HG02588 (cell line): Measurements from ENCODE around the gene PEPD.

Source experiments
- ATAC-seq: cut with Tn5 transposase; IDR thresholded peaks from one replicate; pipeline ENCODE4 v1.9.1; 2021; ENCODE audit warnings: mild to moderate bottlenecking, moderate library complexity; ENCODE audit not compliant: unreplicated experiment

The PEPD gene

DNA sequence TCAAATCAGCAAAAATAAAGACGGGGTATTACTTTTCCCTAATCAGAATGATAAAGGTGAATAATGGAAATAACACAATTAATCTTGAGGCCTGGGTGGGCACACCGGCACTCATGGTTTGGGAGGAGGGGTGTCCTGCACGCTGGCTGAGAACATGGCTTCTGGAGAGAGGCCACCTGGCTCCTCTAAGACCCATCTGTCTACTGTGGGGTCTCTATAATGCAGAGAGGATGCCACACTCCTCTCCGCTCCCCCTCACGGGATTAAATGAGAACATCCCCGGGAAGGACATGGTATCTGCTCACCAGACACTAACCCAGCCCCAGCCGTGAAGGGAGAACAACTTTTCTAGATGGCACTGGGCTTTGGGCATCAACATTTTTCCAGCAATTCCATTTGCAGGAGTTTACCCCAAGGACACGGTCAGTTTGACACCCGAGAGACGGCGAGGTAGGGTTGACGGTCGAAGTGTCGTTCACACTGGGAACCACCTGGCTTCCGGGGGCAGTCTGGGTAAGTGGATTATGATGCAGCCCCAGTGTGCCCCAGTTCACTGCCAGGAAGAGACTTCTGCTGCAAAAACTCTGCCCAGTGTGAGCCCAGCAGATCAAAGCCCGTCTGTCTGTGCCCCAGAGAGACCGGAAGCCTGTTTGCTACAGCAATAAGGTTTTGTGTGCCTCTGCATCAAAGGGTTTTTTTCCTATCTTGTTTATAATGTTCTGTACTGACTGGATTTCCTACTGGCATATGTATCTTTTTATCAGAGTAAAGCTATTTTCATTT lies 91.5 kb downstream of the PEPD start:
- ATAC-seq, result no peak

DNA sequence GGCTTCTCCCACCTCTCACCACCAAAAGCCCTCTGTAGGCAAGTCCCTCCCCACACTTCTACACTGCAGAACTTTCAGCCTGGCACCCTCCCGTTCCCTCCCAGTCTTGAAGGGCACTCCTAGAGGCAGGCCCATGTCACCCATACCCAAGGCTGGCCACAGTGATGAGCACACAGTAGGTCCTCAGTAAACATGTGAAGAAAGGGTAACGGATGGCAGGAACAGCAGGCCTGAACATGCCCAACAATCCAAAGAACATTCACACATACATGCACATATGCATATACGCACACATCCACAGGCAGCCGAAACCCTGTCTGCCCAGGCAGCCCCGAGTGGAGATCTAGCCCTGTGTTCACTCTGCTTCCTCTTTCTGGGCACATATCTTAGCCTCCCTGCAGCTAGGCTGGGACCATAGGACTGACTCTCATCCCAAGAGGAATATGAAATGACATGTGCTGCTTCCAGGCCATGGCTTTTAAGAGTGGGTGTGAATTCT lies 92.9 kb downstream of the PEPD start:
- no peak for ATAC-seq

DNA sequence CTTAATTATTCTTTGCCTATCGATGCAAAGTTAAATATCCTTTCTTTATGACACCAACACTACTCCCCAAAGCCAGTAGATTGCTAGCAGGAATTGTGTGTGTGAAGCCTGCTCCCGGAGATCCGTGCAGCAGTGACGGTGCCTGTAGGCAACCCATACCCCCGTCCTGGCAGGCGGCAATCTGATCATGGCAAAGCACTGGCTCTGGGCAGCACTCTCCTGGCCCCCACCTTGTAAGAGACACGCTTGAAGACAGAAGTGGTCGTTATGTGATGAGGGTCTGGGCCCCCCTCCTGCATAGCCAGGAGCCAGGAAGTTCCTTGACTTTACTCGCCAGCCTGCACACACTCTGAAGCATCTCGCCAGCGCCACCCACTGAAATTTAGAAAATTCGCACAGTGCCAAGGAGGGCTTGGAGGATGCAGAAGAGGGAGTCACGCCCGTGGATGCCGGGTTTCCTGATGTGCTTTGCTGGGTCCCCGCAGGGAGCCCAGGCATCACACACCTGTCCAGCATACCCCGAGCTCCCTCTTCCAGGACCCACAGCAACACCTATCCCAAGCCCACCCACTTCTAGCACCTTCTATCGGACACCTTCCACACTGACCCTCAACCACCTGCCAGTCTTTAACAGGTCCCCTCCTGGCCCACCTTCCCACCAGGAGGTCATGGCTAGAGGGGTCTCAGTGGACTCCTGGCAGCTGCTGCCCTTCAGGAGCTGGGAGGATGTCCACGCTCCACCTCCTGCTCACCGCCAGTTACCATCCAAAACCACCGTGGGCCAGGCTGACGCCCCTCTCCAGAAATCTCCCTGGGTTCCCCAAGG lies 93.6 kb downstream of the PEPD start:
- no peak for ATAC-seq

DNA sequence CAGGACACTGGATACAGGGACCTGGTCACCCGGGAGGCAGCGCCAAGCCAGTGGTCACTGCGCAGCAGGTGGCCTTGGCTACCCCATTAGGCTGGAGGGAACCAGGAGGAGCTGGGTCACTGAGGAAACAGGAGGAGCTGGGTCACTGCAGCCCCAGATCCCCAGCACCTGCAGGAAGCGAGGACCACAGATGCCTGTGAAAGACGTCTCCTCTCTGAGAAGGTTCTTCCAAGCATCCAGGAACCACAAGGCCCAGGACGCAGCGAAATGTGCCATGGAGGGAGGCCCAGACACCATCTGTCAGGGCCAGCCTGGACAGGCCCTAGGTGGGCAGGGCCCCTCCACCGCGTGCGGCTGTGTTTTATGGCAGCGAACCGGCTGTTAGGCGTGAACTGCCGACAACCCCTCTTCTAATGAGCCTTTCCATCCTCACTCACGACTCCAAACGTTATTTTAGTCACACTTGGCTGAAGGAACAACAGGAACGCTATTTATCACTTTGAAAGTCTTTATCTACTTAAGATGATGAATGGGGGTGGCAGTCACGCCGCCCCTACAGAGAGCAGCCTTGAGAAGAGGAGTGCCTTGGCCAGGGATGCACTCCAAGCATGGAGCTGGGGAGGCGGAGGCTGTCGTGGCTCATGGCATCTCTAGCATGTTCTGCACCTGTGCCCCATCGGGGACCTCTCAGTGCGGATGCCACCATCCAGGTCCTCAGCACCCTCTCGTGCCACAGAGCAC lies 94.8 kb downstream of the PEPD start:
- no peak for ATAC-seq

DNA sequence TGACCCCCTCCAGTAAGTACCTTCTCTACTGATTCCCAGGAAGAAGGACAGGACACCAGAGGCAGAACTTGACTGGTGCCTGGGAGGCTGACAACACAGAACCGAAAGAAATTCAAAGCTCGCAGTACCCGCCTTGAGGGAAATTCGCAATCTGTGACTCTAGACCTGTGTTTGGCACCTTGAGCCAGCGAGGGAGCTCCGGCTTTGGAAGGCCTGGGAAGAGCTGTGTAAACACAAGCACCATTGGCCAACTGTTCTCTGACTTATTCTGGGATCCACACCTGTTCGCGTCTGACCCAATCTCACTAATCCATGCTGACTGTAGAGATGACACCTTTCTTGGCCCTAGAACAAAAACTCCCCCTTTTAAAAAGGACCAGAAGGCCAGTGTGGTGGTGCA lies 97.4 kb downstream of the PEPD start:
- ATAC-seq, result no peak

DNA sequence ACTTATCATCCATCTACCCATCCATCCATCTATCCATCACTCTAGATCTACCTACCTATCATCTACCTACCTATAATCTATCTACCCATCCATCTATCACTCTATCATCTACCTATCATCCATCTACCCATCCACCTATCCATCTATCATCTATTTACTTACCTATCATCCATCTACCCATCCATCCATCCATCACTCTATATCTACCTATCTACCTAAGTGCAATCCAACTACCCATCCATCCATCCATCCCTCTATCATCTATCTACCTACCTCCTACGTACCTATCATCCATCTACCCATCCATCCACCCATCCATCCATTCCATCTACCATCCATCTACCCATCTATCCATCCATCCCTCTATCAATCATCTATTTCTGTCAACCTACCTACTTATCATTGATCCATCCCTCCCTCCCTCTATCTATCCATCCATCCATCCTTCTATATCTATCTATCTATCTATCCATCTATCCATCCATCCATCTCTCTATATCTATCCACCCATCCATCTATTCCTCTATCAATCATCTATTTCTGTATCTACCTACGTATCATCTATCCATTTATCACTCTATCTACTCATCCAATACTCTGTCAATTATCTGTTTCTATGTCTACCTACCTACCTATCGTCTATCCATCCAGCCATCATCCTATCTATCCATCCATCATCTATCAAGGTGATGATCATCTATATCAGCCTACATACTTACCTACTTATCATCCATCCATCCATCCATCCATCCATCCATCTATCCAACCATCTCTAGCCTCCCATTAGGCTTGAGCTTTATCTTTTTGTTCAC lies 99.0 kb downstream of the PEPD start:
- ATAC-seq, result no peak

DNA sequence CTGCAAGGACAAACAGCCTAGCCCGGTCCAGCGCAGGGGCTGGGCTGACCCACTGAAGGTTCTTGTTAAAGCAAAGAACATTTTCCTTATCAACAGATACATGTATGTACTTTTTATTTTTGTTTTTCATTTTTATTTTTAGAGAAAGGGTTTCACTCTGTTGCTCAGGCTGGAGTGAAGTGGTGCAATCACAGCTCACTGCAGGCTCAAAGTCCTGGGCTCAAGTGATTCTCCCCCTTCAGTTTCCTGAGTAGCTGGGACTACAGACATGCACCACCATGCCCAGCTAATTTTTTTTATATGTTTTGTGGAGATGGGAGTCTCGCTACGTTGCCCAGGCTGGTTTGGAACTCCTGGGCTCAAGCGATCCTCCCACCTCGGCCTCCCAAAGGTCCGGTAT lies 100.2 kb downstream of the PEPD start:
- no peak for ATAC-seq

DNA sequence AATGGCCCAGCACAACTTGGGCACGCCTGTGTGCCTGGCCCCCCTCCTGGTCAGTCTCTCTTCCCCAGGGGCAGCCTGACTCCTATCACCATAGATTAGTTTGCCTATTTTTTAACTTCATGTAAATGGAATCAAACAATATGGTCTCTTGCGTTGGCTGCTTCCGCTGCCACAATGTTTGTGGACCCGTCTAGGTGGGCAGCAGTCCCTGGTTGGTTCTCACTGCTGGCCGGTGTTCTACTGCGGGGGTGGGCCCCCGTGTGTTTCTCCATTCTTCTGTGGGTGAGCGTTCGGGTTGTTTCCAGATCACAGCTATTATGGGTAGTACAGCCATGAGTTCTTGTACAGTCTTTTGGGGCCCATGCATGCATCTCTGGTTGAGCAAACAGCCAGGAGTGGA lies 100.8 kb downstream of the PEPD start:
- no peak for ATAC-seq

DNA sequence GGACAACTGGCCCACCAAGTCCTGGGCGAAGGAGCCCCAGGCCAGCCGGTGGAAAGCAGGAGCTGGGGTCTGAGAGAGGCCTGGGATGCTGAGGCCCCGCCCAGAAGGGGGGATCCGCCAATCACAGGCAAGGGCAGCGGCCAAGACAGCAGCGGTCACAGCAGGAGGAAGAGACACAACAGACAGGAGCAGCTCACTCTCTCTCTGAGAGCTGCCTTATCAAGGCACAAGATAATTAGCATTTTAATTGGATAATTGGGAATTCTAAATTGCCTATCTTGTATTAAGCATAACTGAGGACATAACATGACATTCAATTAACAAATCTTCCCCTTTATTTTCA lies 101.8 kb downstream of the PEPD start:
- ATAC-seq, result no peak

DNA sequence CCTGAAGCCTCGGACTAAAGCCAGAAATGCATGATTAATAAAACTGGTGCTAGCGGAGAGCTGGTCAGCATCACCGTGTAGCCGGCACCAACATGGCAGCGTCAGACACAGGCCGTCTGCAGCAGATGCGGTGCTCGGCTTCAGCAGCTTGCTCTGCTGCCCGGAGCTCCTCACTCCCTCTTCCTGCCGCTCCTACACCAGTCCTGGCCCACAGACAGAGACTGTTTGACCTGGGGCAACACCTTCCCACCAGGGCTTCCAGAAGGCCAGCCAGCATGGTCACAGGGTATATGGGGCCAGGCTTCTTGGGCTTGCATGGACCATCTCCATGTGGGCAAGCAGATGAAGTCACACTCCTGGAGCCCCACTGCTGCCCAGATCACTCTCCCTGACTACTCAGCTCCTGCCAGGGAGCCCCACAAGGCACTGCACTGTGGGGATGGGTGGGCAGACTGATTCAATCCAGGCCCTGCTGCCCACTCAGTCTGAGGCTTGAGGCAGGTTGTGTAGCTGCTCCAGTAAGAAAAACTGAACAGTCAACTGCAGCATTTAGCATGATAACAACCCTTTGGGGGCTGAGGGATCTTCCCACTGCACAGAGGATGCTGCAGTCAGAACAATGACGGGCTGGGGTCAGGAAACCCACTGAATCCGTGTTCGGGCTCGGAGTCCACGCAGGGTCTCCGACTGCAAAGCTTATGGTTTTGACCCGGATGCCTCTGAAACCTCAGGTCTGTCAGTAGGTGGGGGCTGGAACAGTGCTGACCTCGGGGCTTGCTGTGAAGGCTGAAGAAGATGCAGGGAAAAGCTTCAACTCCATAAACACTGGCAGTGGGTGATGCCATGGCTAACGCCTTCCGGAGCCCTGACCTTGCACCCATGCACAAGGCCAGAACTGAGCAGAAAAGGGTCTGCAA lies 102.5 kb downstream of the PEPD start:
- ATAC-seq, result no peak

DNA sequence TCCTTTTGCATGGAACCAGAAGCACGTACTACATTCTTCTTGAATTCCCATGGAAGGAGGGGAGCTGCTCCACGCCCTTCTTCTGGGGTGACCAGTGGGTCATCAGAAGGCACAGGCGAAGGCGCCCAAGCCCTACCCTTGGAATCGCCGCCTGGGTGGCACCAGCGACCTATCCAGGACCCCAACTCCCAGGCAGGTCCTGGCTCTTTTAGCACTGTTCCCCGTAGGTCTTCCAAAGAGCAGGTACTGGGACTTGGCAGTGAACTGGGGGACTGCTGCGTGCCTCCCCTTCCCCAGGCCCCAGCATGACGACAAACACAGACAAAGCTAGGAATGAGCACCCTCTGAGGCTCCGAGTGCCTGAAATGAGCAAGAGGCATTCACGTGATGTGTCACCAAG lies 103.1 kb downstream of the PEPD start:
- no peak for ATAC-seq

DNA sequence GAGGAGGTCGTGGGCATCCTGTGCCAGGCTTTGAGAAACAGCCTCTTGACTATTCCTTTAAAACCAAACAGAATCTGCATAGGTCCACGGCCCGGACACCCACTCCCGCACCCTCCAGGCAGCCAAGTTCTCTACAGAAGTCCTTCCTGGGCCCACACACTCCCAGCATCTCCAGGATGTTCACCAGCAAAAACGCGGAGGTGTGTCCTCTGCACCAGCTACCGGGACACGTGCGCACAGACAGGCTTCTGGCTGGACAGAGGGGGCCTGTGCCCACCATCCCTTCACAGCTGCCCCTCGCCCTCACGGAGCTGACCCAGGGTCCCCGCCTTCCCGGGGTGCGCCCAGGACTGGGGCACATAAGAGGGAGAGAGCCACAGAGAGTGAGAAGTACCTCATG lies 103.8 kb downstream of the PEPD start:
- no peak for ATAC-seq

DNA sequence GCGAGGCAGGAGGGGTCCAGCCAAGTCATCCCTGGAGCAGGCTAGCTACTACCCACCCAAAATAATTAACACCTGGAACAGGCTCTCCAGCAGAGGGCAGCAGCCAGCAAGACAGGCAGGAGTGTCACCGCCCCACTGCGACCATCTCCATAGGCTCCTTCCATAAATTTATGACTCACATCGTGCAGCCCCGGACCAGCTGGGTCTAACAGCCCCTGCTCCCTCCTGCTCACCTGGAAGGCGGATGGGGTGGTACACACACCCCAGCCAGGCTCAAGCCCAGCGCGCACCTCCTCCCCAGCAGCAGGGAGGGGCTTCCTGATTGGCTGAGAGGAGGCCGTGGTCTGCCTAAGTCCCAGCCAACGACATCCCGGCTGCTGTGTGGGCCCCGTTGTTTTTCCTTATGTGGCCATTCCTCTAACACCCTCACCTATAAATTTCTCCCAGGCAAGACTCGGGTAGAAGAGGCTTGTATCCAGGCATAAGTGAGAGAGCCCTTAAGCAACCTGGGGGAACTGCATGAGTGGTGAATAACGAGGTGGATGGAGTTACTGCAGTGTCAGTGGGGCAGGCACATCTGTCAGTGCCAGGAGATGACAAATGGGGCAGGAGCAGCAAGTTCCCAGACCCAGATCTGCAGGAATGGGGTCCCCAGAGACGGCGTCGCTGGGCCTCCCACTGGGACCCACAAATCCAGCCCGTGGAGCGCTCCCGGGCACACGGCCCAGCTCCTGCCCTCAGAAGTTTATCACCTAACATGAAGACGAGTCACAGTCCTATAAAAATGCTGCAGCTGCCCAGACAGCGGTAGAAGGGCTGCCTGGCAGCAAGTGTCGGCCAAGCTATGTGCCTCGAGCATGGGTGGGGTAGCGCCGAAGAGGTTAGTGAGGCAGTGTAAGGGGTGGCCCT lies 105.0 kb downstream of the PEPD start:
- ATAC-seq, result no peak

DNA sequence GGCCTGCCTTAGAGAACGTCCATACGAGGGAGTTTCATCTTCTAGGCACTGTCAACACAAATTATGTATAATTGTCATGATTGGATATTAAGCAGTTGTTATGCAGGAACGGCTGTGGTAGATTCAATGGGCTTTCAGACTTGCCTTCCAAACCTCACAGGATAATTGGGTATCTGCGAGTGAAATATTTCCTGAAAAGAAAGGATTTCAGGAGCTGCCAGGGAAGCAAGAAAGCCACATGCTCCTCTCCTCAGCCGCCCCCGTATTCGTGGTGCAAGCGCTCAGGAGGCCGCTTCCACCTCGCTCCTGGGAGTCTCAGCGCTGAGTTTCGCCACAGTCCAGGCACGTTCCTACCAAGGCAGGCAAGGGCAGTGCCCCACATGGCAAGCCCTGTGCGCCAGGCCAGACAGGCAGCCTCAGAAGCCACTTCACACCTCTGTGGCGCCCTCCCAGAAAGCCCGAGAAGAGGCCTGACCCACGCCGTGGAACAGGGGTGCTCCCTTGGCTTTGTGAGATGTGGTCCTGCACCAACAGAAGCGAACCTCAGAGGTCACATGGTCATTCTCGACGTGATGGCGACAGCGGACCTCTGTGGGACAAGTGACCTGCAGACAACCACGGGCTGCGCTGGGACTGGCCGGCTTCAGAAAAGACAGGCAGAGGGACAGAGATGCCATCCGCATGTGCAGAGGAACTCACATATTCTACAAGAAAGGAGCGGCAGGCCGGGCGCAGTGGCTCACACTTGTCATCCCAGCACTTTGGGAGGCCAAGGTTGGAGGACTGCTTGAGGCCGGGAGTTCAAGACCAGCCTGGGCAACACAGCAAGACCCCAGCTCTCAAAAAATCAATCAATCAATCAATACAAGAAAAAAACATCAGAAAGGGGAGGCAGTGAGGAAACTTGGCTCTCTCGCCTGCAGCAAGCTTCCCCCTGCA lies 106.7 kb downstream of the PEPD start:
- ATAC-seq, result no peak

DNA sequence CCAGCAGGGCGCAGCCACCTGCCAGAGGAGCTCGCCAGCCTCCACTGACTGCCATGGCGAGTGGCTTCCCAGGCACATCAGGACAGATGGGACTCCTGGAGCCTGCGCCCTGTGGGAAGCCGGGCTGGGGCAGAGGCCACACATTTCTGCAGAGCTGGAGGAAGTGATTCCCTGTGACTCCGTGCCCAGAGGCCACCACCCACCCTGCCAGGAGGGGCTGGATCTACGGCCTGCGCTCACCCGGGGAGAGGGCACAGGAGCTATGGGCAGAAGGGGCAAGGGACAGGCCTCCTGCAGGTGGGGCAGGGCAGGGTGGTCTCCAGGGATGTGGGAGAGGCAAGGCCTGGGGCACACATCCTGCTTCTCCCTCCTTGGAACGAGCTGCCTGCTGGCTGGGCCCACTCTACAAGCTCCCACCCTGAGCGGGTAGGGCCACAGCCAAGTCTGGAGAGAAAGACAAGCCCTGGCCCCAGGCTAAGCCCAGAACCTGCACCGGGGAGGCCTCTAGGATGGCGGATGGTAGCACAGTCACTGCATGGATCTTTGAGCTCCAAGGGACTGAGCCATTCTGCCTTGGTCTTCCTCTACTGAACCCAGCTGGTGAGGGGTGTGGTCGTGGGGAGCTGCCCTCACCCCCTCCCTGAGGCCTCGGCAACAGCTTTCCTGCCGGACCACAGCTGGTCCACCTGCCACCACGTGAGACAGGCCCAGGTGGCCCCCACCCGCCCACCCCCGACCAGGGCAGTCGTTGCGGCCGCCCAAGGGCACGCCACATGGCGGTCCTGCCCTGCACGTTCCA lies 107.5 kb downstream of the PEPD start:
- ATAC-seq, result no peak

DNA sequence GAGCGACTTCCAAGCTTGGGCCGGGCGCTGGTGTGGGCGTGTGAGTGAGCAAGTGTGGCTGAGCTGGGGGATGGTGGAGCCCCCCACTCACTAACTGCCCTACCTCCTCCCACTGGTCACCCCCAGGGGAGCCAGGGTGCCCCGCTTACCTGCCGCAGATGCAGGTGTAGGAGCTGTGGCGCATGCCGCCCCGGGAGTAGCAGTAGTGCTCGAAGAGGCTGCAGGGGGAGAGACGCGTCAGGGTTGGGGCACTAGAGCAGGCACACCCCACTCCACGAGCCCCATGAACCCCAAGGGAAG lies 108.2 kb downstream of the PEPD start:
- no peak for ATAC-seq
